GM19240 (cell line): ENCODE results near the gene LRRC25.

Source experiments
- DNase-seq: peaks from one replicate; pipeline ENCODE4 v3.0.0; 2011; ENCODE audit warnings: low spot score; ENCODE audit not compliant: insufficient read length

The LRRC25 gene

GRCh38 chr19:18435842-18436670 is 38.6 kb upstream of the LRRC25 start:
- DNase-seq, result no peak

DNA sequence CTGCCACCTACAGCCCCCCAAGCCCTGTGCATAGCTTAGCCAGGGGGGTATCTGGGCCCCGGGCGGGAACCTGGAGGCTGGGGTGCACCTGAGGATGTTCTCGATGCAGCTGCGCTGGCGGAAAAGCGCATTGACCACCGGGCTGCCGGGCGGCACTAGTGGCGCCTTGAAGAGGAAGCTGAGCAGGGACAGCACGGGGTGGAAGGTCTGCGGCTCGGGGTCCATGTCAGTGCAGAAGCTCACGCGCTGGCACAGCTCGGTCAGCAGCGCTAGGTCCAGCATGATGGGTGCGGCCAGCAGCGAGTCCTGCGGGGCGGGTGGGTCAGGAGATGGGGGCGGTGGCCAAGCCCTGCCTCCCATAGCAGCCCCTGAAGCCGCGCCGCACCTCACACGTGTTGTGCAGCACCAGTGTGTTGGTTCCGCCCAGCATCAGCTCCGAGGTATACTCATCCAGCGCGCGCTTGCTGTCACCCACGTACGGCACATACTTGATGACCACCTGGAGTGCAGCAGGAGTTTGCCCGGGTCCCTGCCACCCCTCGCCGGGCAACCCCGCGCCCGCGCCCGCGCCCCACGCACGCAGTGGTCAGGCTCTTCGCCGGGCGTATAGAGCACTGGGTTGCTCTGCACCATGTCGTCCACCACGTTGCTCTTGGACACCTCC is 37.9 kb upstream of the LRRC25 start:
- no peak for DNase-seq

DNA sequence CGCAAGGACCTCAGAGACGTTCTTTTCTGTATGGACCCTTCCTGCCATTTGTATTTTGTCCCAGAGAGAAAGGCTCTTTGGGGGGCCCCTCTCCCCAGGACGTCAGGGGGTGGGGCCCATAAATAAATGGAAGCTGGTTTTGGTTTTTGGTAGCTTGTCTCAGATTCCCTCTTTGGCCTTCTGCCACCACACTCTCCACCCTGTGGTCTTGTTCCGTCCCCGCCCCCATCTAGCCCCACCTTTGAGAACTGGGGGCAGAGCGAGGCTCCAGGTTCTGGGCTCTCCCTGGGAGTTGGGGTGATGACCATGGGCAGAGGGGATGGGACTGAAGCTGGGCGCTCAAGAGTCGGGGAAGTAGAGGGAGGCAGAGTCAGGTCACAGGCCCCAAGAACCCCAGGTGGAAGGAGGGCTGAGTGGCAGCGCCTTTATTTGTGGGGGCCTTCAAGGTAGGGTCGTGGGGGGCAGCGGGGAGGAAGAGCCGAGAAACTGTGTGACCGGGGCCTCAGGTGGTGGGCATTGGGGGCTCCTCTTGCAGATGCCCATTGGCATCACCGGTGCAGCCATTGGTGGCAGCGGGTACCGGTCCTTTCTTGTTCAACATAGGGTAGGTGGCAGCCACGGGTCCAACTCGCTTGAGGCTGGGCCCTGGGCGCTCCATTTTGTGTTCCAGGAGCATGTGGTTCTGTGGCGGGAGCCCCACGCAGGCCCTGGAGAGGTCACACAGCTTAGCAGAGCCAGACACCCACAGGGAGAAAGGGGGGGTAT is 37.2 kb upstream of the LRRC25 start:
- no peak for DNase-seq

- DNase-seq, result no peak
Observed at GRCh38 chr19:18433735-18434398, 36.4 kb upstream of the LRRC25 start.

GRCh38 chr19:18433015-18433691 is 35.7 kb upstream of the LRRC25 start:
- DNase-seq, result no peak

DNA sequence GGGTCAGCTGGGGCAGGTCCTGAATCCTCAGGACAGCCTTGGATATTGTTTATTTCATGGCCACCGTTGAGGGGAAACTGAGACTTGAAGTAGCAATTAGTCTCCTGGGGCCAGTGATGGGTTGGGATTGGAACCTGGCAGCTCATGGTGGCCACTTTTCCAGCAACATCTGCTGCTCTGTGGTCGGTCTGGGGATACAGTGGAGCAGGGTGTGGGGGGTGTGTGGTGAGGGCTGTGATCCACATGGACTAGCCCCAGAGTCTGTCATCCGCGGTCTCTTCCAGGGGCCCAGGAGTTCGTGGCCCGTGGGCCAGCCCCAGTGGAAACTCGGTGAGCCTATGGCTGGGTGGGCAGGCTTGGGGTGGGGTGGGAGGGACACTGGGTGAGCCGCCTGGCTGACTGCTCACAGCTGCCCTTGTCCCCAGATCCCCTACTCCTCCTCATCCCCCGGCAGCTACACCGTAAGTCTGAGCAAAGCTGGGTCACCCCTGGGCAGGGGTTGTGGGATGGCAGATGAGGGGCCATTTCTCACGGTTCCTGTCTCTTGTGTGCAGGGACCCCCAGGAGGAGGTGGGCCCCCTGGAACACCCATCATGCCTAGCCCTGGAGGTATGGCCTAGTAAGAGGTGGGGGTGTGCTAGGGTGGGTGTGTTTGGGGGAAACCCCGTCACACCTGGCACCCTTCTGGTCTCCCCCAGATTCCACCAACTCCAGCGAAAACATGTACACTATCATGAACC is 35.0 kb upstream of the LRRC25 start:
- DNase-seq, result no peak

GRCh38 chr19:18431351-18432197 is 34.2 kb upstream of the LRRC25 start:
- no peak for DNase-seq

DNA sequence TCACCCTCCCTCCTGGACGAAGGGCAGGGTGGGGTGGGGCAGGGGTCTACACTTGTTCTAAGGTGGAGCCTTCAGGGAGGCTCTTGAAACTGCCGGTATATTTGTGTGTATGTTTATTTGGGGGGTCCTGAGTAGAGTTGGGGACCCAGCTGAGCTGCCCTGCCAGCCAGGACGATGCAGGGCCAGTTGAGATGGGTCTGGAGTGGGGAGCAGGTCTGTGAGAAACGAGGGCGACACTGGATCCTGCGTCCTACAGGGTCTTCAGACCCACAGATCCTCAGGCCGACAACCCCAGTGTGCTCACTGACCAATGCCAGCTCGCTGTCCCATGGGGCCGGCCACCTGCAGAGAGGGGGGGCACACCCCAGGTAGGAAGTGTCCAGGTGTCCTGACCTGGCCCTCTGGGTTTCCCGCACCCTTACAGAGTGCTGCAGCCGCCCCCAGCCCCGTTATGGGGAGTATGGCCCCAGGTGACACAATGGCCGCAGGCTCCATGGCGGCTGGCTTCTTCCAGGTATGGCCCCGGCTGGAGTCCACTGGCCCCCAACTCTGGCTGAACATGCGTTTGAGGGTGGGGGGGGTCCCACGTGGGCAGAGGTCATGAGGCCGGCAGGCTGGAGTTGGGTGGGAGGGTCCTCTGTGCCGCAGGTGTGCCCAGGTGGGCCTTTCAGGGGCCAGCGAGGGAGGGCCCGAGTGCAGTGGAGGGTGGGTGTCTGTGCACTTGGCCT is 33.2 kb upstream of the LRRC25 start:
- no peak for DNase-seq

- DNase-seq, result no peak
Observed at GRCh38 chr19:18429717-18430416, 32.4 kb upstream of the LRRC25 start.

- DNase-seq, result no peak
Observed at GRCh38 chr19:18428787-18429674, 31.6 kb upstream of the LRRC25 start.

GRCh38 chr19:18428173-18428786 is 30.9 kb upstream of the LRRC25 start:
- no peak for DNase-seq

DNA sequence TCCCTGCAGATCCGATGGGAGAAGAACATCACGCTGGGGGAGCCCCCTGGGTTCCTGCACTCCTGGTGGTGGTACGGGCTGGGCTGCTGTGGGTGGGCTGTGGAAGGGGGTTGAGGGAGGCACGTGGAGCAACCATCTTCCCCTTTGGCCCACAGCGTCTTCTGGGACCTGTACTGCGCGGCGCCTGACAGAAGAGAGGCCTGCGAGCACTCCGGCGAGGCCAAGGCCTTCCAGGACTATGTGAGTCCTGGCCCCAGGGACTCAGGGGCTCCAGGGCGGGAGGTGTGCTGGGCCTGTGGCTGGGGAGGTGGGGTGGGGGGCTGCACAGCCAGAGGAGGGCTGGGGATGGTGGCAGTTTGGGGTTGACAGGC is 30.3 kb upstream of the LRRC25 start:
- no peak for DNase-seq

GRCh38 chr19:18427080-18427742 is 29.8 kb upstream of the LRRC25 start:
- DNase-seq, result no peak

- no peak for DNase-seq
Observed at GRCh38 chr19:18426416-18426767, 29.0 kb upstream of the LRRC25 start.

DNA sequence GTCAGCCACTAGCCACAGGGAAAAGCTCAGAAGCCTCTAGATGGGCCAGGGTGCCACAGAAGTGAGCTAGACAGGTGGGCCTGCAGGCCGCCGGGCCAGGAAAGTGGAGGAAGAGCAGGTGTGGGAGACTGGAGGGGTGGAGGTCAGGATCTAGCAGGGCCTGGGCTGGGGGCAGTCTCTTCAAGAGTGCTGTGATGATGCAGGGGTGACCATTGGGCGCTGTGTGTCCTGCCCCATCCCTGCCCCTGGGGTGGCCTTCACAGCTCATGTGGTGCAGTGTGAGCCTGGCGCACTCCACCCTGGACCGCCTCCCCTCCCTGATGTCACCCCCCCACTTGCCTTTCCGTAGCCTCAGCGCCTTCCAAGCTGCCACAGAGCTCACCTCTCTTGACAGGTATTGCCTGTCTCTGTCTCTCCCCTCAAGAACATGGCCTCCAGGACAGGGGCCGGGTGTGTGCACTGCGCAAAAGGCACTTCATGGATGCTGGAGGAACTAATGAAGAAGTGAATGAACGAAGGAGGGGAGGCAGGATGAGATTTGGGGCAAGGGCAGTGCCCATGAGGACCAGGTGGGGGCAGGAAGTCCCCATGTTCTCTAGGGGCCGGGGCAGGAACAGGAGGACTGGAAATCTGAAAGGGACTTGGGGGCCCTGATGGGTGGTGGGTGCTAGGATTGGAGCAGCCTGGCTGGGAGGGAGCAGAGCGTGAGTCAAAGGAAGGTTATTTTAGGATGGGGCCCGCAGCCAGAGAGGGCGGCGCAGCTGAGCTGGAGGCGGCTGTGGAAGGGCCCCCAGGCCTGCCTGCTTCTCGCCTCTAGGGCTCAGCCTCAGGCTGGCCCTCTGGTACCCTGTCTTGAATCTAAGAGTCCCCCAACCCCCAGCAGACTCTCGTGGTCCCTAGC is 28.3 kb upstream of the LRRC25 start:
- DNase-seq, result no peak
